ENCODE data around the gene GPC1.
A peak's percentile ranks its signal among the peaks of the same experiment; 100 is the strongest.

The GPC1 gene

GRCh38 chr2:240436683-240437550, 1.5 kb downstream of the GPC1 start:
- H3K4me1 ChIP-seq (ENCODE audit: control insufficient read depth, insufficient read depth, low read length, poor library complexity, severe bottlenecking), result peaks cover 13% of the 10 kb centered on the region
- DNase-seq, result no peak
- no peaks in the 10 kb centered on the region for H3K9me3 ChIP-seq (ENCODE audit: control insufficient read depth, low read length)
- H3K27ac ChIP-seq (ENCODE audit: insufficient read depth, low read length, poor library complexity, severe bottlenecking), result no peak overlapping the region
- no peak overlapping the region for H3K4me3 ChIP-seq (ENCODE audit: insufficient read depth, low read depth, low read length, poor library complexity, severe bottlenecking)
- H3K36me3 ChIP-seq (ENCODE audit: control insufficient read depth, insufficient read depth, low read length), result no peaks in the 10 kb centered on the region
- H3K27me3 ChIP-seq (replicated peaks; ENCODE audit: control insufficient read depth, insufficient read depth, low read length, poor library complexity, severe bottlenecking), result peaks cover 13% of the 10 kb centered on the region

GRCh38 chr2:240437551-240437860, 2.0 kb downstream of the GPC1 start:
- H3K27ac ChIP-seq (ENCODE audit: insufficient read depth, low read length, poor library complexity, severe bottlenecking), result no peak overlapping the region

GRCh38 chr2:240437861-240438809, 2.7 kb downstream of the GPC1 start:
- Histone ChIP-seq H3K27me3 (replicated peaks; ENCODE audit: control insufficient read depth, insufficient read depth, low read length, poor library complexity, severe bottlenecking) (peaks cover 13% of the 10 kb centered on the region), H3K36me3 (ENCODE audit: control insufficient read depth, insufficient read depth, low read length) (no peaks in the 10 kb centered on the region), H3K4me1 (ENCODE audit: control insufficient read depth, insufficient read depth, low read length, poor library complexity, severe bottlenecking) (peaks cover 13% of the 10 kb centered on the region), H3K27ac (ENCODE audit: insufficient read depth, low read length, poor library complexity, severe bottlenecking) (no peak overlapping the region), H3K9me3 (ENCODE audit: control insufficient read depth, low read length) (no peaks in the 10 kb centered on the region), H3K4me3 (ENCODE audit: insufficient read depth, low read depth, low read length, poor library complexity, severe bottlenecking) (no peak overlapping the region)
- DNase-seq, result peak; percentile 26 to 45 (median 29)

More at GRCh38 chr2:240437551-240437860, 2.0 kb downstream of the GPC1 start:
- Histone ChIP-seq H3K9me3 (ENCODE audit: control insufficient read depth, low read length) (no peaks in the 10 kb centered on the region), H3K4me1 (ENCODE audit: control insufficient read depth, insufficient read depth, low read length, poor library complexity, severe bottlenecking) (peaks cover 13% of the 10 kb centered on the region), H3K27me3 (replicated peaks; ENCODE audit: control insufficient read depth, insufficient read depth, low read length, poor library complexity, severe bottlenecking) (peaks cover 13% of the 10 kb centered on the region), H3K4me3 (ENCODE audit: insufficient read depth, low read depth, low read length, poor library complexity, severe bottlenecking) (no peak overlapping the region), H3K36me3 (ENCODE audit: control insufficient read depth, insufficient read depth, low read length) (no peaks in the 10 kb centered on the region)
- no peak for DNase-seq

- Histone ChIP-seq H3K4me3 (ENCODE audit: insufficient read depth, low read depth, low read length, poor library complexity, severe bottlenecking) (no peak overlapping the region), H3K4me1 (ENCODE audit: control insufficient read depth, insufficient read depth, low read length, poor library complexity, severe bottlenecking) (peaks cover 13% of the 10 kb centered on the region), H3K9me3 (ENCODE audit: control insufficient read depth, low read length) (no peaks in the 10 kb centered on the region), H3K27ac (ENCODE audit: insufficient read depth, low read length, poor library complexity, severe bottlenecking) (no peak overlapping the region), H3K27me3 (replicated peaks; ENCODE audit: control insufficient read depth, insufficient read depth, low read length, poor library complexity, severe bottlenecking) (peaks cover 13% of the 10 kb centered on the region), H3K36me3 (ENCODE audit: control insufficient read depth, insufficient read depth, low read length) (no peaks in the 10 kb centered on the region)
- no peak for DNase-seq
Measured at GRCh38 chr2:240438810-240439697, 3.6 kb downstream of the GPC1 start.

GRCh38 chr2:240439698-240440151, 4.3 kb downstream of the GPC1 start:
- Histone ChIP-seq H3K9me3 (ENCODE audit: control insufficient read depth, low read length) (no peaks in the 10 kb centered on the region), H3K4me1 (ENCODE audit: control insufficient read depth, insufficient read depth, low read length, poor library complexity, severe bottlenecking) (peaks cover 10% of the 10 kb centered on the region), H3K27ac (ENCODE audit: insufficient read depth, low read length, poor library complexity, severe bottlenecking) (no peak overlapping the region), H3K36me3 (ENCODE audit: control insufficient read depth, insufficient read depth, low read length) (no peaks in the 10 kb centered on the region), H3K27me3 (replicated peaks; ENCODE audit: control insufficient read depth, insufficient read depth, low read length, poor library complexity, severe bottlenecking) (peaks cover 13% of the 10 kb centered on the region), H3K4me3 (ENCODE audit: insufficient read depth, low read depth, low read length, poor library complexity, severe bottlenecking) (no peak overlapping the region)
- DNase-seq, result no peak

GRCh38 chr2:240440251-240440650, 4.8 kb downstream of the GPC1 start:
- Histone ChIP-seq H3K4me1 (ENCODE audit: control insufficient read depth, insufficient read depth, low read length, poor library complexity, severe bottlenecking) (peaks cover 8% of the 10 kb centered on the region), H3K27me3 (replicated peaks; ENCODE audit: control insufficient read depth, insufficient read depth, low read length, poor library complexity, severe bottlenecking) (peaks cover 13% of the 10 kb centered on the region), H3K9me3 (ENCODE audit: control insufficient read depth, low read length) (no peaks in the 10 kb centered on the region), H3K4me3 (ENCODE audit: insufficient read depth, low read depth, low read length, poor library complexity, severe bottlenecking) (no peak overlapping the region), H3K36me3 (ENCODE audit: control insufficient read depth, insufficient read depth, low read length) (no peaks in the 10 kb centered on the region), H3K27ac (ENCODE audit: insufficient read depth, low read length, poor library complexity, severe bottlenecking) (no peak overlapping the region)
- DNase-seq, result no peak

- H3K9me3 ChIP-seq (ENCODE audit: control insufficient read depth, low read length), result no peaks in the 10 kb centered on the region
- H3K36me3 ChIP-seq (ENCODE audit: control insufficient read depth, insufficient read depth, low read length), result no peaks in the 10 kb centered on the region
- no peak overlapping the region for H3K27ac ChIP-seq (ENCODE audit: insufficient read depth, low read length, poor library complexity, severe bottlenecking)
- peaks cover 13% of the 10 kb centered on the region for H3K27me3 ChIP-seq (replicated peaks; ENCODE audit: control insufficient read depth, insufficient read depth, low read length, poor library complexity, severe bottlenecking)
- DNase-seq, result no peak
- H3K4me1 ChIP-seq (ENCODE audit: control insufficient read depth, insufficient read depth, low read length, poor library complexity, severe bottlenecking), result peaks cover 8% of the 10 kb centered on the region
- no peak overlapping the region for H3K4me3 ChIP-seq (ENCODE audit: insufficient read depth, low read depth, low read length, poor library complexity, severe bottlenecking)
Measured at GRCh38 chr2:240440704-240441320, 5.3 kb downstream of the GPC1 start.

GRCh38 chr2:240441326-240441992, 6.0 kb downstream of the GPC1 start:
- DNase-seq, result no peak
- Histone ChIP-seq H3K4me3 (ENCODE audit: insufficient read depth, low read depth, low read length, poor library complexity, severe bottlenecking) (no peak overlapping the region), H3K36me3 (ENCODE audit: control insufficient read depth, insufficient read depth, low read length) (no peaks in the 10 kb centered on the region), H3K27me3 (replicated peaks; ENCODE audit: control insufficient read depth, insufficient read depth, low read length, poor library complexity, severe bottlenecking) (peaks cover 11% of the 10 kb centered on the region), H3K9me3 (ENCODE audit: control insufficient read depth, low read length) (no peaks in the 10 kb centered on the region), H3K27ac (ENCODE audit: insufficient read depth, low read length, poor library complexity, severe bottlenecking) (no peak overlapping the region), H3K4me1 (ENCODE audit: control insufficient read depth, insufficient read depth, low read length, poor library complexity, severe bottlenecking) (peaks cover 5% of the 10 kb centered on the region)

GRCh38 chr2:240441993-240442411, 6.5 kb downstream of the GPC1 start:
- H3K27ac ChIP-seq (ENCODE audit: insufficient read depth, low read length, poor library complexity, severe bottlenecking), result no peak overlapping the region
- no peak for DNase-seq
- H3K4me3 ChIP-seq (ENCODE audit: insufficient read depth, low read depth, low read length, poor library complexity, severe bottlenecking), result no peak overlapping the region
- no peaks in the 10 kb centered on the region for H3K36me3 ChIP-seq (ENCODE audit: control insufficient read depth, insufficient read depth, low read length)
- no peaks in the 10 kb centered on the region for H3K9me3 ChIP-seq (ENCODE audit: control insufficient read depth, low read length)
- peaks cover 5% of the 10 kb centered on the region for H3K27me3 ChIP-seq (replicated peaks; ENCODE audit: control insufficient read depth, insufficient read depth, low read length, poor library complexity, severe bottlenecking)
- H3K4me1 ChIP-seq (ENCODE audit: control insufficient read depth, insufficient read depth, low read length, poor library complexity, severe bottlenecking), result no peaks in the 10 kb centered on the region

Data from effector memory CD4-positive, alpha-beta T cell (primary cell).